Measurements from ENCODE around the gene UNC5B.
"Not testable (repeated sequence)": the region's sequence is repeated elsewhere in the genome, so short reads cannot be mapped to it uniquely, and the experiment has no call there.

The UNC5B gene

GRCh38 chr10:71269301-71270288 is 57.2 kb downstream of the UNC5B start:
- DNase-seq: no peak

GRCh38 chr10:71270301-71271220 is 58.2 kb downstream of the UNC5B start:
- DNase-seq: peak; percentile 70

GRCh38 chr10:71271662-71272055 is 59.3 kb downstream of the UNC5B start:
- no peak for DNase-seq

- no peak for DNase-seq
These were observed 59.8 kb downstream of the UNC5B start for GRCh38 chr10:71272056-71272771.

GRCh38 chr10:71272974-71273373 is 60.6 kb downstream of the UNC5B start:
- not testable (repeated sequence) for DNase-seq

GRCh38 chr10:71273506-71273905 is 61.1 kb downstream of the UNC5B start:
- no peak for DNase-seq

GRCh38 chr10:71274901-71275796 is 62.8 kb downstream of the UNC5B start:
- DNase-seq: no peak

- no peak for DNase-seq
These were observed 64.5 kb downstream of the UNC5B start for GRCh38 chr10:71276873-71277272.

GRCh38 chr10:71277914-71278665 is 65.7 kb downstream of the UNC5B start:
- no peak for DNase-seq

- DNase-seq: peak; percentile 42
These were observed 66.6 kb downstream of the UNC5B start for GRCh38 chr10:71278691-71279588.

- no peak for DNase-seq
These were observed 67.3 kb downstream of the UNC5B start for GRCh38 chr10:71279590-71280170.

- DNase-seq: no peak
These were observed 67.8 kb downstream of the UNC5B start for GRCh38 chr10:71280216-71280615.

GRCh38 chr10:71280825-71281224 is 68.5 kb downstream of the UNC5B start:
- DNase-seq: no peak

GRCh38 chr10:71281646-71282322 is 69.4 kb downstream of the UNC5B start:
- no peak for DNase-seq

GRCh38 chr10:71282323-71282680 is 69.9 kb downstream of the UNC5B start:
- no peak for DNase-seq

GRCh38 chr10:71283410-71283809 is 71.0 kb downstream of the UNC5B start:
- DNase-seq: no peak

GRCh38 chr10:71283876-71284275 is 71.5 kb downstream of the UNC5B start:
- DNase-seq: no peak

GRCh38 chr10:71284544-71285179 is 72.3 kb downstream of the UNC5B start:
- DNase-seq: no peak
